Activated B cell treated with CpG ODN at 0.5 μM for 24 hours (primary cell): Measurements from ENCODE around the gene WFIKKN1. TPM values are rescaled to one million over a fixed set of nuclear protein-coding genes. Genes with fewer than 3 reads are reported as not detected.

Source experiments
- ATAC-seq: fragments of 200-7000 bp; cut with Tn5 transposase; one replicate; pipeline ENCODE4 v1.10.0; 2021; ENCODE audit warnings: low read depth, mild to moderate bottlenecking, moderate library complexity
- CTCF ChIA-PET: fragments of 350-600 bp; sonication (Branson Sonifier 250); formaldehyde crosslinking; loops from one replicate; lab custom pipeline; 2021; ENCODE audit warnings: antibody characterized with exemption; lab: Charles Lee
- POLR2A ChIA-PET: fragments of 350-600 bp; sonication (Branson Sonifier 250); formaldehyde crosslinking; loops from one replicate; lab custom pipeline; 2021; ENCODE audit warnings: antibody characterized with exemption; lab: Charles Lee
- DNase-seq: peaks from one replicate; pipeline ENCODE4 v3.0.0; 2022
- H3K27ac Mint-ChIP-seq: one replicate; pipeline ENCODE4 v1.8.0; 2020; ENCODE audit warnings: mixed read lengths
- H3K27me3 Mint-ChIP-seq: one replicate; pipeline ENCODE4 v1.8.0; 2021; ENCODE audit warnings: mixed read lengths
- H3K36me3 Mint-ChIP-seq: one replicate; pipeline ENCODE4 v1.8.0; 2021; ENCODE audit warnings: low read depth, mixed read lengths
- H3K4me1 Mint-ChIP-seq: one replicate; pipeline ENCODE4 v1.8.0; 2021; ENCODE audit warnings: mixed read lengths
- H3K4me3 Mint-ChIP-seq: one replicate; pipeline ENCODE4 v1.8.0; 2020; ENCODE audit warnings: mild to moderate bottlenecking, mixed read lengths
- H3K9me3 Mint-ChIP-seq: one replicate; pipeline ENCODE4 v1.8.0; 2020; ENCODE audit warnings: mixed read lengths
- intact Hi-C: fragments of 100-400 bp; cut with micrococcal nuclease; formaldehyde crosslinking; loops from one replicate; pipeline ENCODE4 v1.15.1; 2024
- total RNA-seq: library from RNA; stranded (reverse); gene quantifications from 2 replicates; pipeline ENCODE4 v1.2.3, GENCODE V29; 2022
- TF ChIP-seq, protein P1 (sequence below): fragments of 200-600 bp; IDR thresholded peaks from one replicate; pipeline ENCODE4 v1.8.0; 2022; ENCODE audit warnings: antibody characterized with exemption, mild to moderate bottlenecking

WFIKKN1 gene
- total RNA-seq, 1 donor from 2014 or later: 0.47 TPM

DNA sequence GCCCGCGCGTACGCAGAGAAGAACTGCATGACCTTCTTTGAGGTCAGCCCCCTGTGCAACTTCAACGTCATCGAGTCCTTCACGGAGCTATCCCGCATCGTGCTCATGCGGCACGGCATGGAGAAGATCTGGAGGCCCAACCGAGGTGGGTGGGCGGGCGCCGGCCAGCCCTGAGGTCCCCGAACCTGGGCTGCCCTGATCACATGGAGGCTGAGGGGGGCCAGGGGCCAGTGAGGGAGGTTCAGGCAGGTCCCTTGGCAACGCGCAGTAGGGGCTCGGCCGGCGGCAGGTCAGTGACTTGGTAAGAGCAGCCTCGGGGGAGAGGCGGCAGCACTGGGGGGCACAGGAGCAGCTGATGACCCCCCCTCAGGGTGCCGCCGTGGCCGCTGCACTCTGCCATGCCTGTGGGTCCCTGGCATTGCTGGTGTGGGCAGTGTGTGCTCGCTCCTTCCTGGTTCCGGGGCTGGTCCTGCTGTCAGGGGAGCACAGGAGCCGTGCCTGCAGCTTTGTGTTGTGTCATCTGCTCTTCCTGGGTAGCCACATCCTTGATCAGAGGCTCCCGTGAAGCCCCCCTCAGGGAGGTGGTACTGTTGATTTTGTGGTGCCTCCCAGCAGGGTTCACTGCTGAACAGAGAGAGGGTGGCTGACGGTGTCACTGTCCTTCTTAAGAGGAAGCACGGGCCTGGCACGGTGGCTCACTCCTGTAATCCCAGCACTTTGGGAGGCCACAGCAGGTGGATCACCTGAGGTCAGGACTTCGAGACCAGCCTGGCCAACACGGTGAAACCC lies 4.6 kb upstream of the WFIKKN1 start:
- no peaks in the 10 kb centered on the region for H3K27me3 Mint-ChIP-seq
- no peak overlapping the region for H3K4me3 Mint-ChIP-seq
- ChIA-PET CTCF (no interaction called here), POLR2A (no interaction called here)
- H3K9me3 Mint-ChIP-seq: no peaks in the 10 kb centered on the region
- H3K27ac Mint-ChIP-seq: no peak overlapping the region
- ATAC-seq (no peak), DNase-seq (no peak)
- H3K36me3 Mint-ChIP-seq: peaks cover 22% of the 10 kb centered on the region
- H3K4me1 Mint-ChIP-seq: no peaks in the 10 kb centered on the region
- TF ChIP-seq, protein P1, sequence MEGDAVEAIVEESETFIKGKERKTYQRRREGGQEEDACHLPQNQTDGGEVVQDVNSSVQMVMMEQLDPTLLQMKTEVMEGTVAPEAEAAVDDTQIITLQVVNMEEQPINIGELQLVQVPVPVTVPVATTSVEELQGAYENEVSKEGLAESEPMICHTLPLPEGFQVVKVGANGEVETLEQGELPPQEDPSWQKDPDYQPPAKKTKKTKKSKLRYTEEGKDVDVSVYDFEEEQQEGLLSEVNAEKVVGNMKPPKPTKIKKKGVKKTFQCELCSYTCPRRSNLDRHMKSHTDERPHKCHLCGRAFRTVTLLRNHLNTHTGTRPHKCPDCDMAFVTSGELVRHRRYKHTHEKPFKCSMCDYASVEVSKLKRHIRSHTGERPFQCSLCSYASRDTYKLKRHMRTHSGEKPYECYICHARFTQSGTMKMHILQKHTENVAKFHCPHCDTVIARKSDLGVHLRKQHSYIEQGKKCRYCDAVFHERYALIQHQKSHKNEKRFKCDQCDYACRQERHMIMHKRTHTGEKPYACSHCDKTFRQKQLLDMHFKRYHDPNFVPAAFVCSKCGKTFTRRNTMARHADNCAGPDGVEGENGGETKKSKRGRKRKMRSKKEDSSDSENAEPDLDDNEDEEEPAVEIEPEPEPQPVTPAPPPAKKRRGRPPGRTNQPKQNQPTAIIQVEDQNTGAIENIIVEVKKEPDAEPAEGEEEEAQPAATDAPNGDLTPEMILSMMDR: no peak
- intact Hi-C loops: no loop called here

DNA sequence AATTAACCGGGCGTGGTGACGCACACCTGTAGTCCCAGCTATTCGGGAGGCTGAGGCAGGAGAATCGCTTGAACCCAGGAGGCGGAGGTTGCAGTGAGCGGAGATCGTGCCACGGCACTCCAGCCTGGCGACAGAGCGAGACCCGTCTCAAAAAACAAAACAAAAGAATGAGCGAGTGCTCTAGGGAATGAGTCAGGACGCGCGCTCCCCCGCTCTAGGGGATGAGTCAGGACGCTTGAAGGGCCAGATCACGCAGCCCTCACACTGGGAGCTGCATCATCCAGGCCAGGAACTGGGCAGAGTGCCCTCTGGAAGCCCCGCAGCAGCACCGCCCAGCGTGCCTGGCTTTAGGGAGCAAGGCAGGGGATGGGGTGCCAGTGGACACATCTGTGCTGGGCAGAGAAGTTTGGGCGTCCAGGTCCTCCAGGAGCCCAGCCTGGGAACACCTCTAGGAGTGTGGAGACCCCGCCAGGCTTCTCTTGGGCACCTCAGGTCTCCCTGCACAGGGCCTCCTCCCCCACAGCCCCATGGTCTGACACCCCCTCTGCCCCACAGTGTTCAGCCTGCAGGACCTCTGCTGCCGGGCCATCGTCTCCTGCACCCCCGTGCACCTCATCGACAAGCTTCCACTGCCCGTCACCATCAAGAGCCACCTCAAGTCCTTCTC lies 3.9 kb upstream of the WFIKKN1 start:
- no peaks in the 10 kb centered on the region for H3K4me1 Mint-ChIP-seq
- intact Hi-C loops: no loop called here
- CTCF ChIA-PET: no interaction called here

DNA sequence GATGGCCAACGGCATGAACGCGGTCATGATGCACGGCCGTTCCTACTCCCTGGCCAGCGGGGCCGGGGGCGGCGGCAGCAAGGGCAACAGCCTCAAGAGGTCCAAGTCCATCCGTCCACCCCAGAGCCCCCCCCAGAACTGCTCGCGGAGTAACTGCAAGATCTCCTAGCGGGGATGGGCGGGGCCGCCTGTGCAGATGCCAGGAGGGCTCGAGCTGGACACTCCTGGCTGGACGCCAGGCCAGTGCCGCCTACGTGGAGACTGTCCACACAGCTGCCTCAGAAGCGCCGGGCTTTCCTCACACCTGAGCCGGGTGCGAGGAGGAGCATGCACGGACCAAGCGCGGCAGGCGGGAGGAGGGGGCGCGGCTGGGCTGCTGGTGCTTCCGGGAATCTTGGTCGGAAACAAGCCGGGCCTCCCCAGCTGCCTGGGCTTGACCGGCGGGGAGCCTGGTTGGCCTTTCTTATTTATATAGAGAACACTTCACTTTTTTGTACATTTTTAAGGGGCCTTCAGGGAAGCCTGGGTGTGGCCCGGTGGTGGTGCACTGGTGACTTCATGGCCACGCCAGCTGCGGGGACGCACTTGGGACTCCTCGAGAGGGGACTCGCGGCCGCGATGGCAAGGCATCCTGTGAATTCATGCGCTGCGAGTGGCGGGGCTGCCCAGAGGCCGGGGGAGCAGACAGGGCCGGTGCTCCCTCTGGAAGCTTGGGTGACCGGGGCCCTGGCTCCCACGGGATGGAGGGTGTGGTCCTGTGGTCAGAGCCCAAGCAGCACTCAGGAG lies 3.1 kb upstream of the WFIKKN1 start:
- ChIA-PET CTCF (no interaction called here), POLR2A (no interaction called here)
- no peaks in the 10 kb centered on the region for H3K27me3 Mint-ChIP-seq
- no peak overlapping the region for H3K27ac Mint-ChIP-seq
- no peak overlapping the region for H3K4me3 Mint-ChIP-seq
- ATAC-seq (no peak), DNase-seq (no peak)
- H3K4me1 Mint-ChIP-seq: no peaks in the 10 kb centered on the region
- H3K36me3 Mint-ChIP-seq: peaks cover 22% of the 10 kb centered on the region
- TF ChIP-seq, protein P1: no peak
- intact Hi-C loops: no loop called here
- H3K9me3 Mint-ChIP-seq: no peaks in the 10 kb centered on the region

More for the DNA sequence above, 3.9 kb upstream of the WFIKKN1 start:
- Mint-ChIP-seq H3K27me3 (no peaks in the 10 kb centered on the region), H3K4me3 (no peak overlapping the region), H3K27ac (no peak overlapping the region), H3K9me3 (no peaks in the 10 kb centered on the region), H3K36me3 (peaks cover 22% of the 10 kb centered on the region)
- ATAC-seq: no peak
- POLR2A ChIA-PET: no interaction called here
- no peak for DNase-seq
- TF ChIP-seq, protein P1: no peak

DNA sequence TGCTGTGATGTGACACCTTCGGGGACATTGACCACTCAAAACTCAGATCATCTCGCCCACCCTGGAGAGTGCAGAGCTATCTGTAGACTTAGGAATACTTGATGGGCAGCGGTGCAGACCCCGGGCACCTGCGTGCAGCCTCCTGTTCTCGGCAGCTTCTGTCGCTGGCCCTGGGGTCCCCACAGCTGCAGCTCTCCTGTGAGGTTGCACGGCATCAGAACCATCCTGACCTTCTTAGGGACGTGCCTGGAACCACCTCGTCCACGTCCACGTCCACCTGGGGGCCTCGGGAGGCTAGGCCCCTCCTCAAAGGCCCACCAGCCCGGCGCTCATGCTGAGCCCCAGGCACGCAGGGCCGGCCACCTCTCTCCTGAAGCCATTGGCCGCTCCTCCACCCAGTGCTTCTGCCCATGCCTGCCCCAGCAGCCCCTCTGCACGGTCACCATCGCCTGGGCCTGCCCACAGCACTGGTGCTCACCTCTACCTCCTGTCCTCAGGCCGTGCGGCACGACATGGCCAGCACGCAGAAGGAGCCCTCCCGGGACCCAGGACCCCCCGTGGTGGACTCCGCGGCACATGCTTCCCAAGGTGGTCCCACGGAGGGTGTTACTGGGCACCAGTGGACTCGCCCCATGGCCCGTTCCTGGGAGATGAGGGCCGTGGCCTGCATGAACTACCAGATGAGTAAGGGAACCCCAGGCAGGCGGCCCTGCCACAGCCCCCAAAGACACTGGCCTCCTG lies 2.3 kb upstream of the WFIKKN1 start:
- H3K27ac Mint-ChIP-seq: no peak overlapping the region
- H3K4me1 Mint-ChIP-seq: no peaks in the 10 kb centered on the region
- intact Hi-C loops: no loop called here
- POLR2A ChIA-PET: no interaction called here
- no peaks in the 10 kb centered on the region for H3K27me3 Mint-ChIP-seq
- ATAC-seq (no peak), DNase-seq (no peak)
- TF ChIP-seq, protein P1: no peak
- H3K4me3 Mint-ChIP-seq: no peak overlapping the region
- CTCF ChIA-PET: no interaction called here
- H3K9me3 Mint-ChIP-seq: no peaks in the 10 kb centered on the region
- H3K36me3 Mint-ChIP-seq: peaks cover 22% of the 10 kb centered on the region
